IPS-11a (cell line): ENCODE measurements around the gene HSDL2.

Experiments used
- H3K4me3 ChIP-seq: one replicate; pipeline ENCODE4 v1.5.1; 2013; ENCODE audit warnings: low read depth, low read length, control low read depth

The HSDL2 gene

GRCh38 chr9:112443636-112444035 lies 63.7 kb downstream of the HSDL2 start:
- H3K4me3 ChIP-seq: no peak overlapping the region

DNA sequence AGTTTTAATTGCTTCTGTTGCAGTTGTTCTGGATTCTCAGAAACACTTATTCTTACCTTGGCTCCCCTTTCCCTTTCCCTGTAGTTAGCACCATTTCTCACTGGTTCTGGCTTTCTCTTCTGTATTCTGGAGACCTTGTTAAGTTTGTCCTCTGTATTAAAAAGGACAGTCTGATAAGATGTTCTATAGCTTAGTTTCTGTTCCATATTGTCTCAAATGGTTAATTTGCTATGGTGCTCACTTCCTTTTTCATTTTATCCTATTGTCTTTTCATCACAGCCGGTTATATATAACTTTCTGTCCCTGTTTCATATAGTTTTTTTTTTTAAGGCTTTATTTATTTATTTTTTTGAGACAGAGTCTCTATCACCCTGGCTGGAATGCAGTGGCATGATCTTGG lies 65.3 kb downstream of the HSDL2 start:
- H3K4me3 ChIP-seq: no peak overlapping the region

DNA sequence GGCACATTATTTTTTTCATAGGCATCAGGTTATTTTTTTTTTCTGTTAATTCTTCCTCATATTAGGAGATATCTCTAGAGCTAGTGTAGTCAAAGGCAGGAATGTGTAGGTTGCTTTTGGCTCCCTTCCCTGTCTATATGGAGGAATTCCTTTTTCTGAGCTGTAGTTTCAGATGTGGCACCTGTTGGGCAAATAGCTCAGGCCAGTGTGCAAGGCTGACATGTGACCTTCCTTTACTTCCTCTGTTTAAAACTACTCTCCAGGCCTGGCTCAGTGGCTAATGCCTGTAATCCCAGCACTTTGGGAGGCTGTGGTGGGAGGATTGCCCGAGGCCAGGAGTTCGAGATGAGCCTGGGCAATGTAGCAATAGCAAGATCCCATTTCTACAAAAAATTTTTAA lies 66.2 kb downstream of the HSDL2 start:
- no peak overlapping the region for H3K4me3 ChIP-seq

GRCh38 chr9:112446526-112446925 lies 66.6 kb downstream of the HSDL2 start:
- H3K4me3 ChIP-seq: no peak overlapping the region

DNA sequence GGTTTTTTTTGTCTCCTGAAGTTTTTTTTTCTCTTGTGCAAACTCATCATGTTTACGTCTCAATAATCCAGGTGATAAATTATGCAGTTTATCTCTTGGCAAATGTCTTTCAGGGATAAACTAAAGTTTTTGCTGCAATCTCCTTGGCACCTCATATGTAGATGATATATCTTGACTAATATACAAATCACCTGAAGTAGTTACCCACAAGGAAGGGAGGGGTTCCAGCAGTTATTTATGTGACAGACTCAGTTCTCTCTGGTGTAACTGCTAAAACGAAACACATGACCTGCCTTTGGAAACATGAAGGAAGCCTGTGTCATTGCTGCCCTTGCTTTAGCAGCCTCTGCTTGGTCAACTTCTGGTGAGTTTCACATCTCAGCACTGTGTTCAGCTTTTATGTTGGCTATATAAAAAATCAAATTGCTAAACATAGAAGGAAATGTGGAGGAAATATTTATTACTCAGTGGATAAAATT lies 67.4 kb downstream of the HSDL2 start:
- no peak overlapping the region for H3K4me3 ChIP-seq

DNA sequence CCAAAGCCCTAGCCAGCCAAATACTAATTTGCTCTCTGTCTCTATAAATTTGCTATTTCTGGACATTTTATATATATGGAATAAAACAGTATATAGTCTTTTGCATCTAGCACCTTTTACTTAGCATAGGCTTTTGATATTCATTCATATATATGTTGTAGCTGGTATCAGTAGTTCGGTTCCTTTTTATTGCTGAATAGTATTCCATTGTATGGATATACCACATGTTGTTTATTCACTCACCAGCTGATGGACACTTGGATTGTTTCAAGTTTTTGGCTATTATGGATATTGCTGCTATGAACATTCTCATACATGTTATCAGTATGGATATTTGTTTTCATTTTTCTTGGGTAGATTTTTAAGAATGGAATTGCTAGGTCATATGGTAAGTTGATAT lies 82.9 kb downstream of the HSDL2 start:
- H3K4me3 ChIP-seq: no peak overlapping the region

GRCh38 chr9:112465352-112465751 lies 85.4 kb downstream of the HSDL2 start:
- H3K4me3 ChIP-seq: no peak overlapping the region

- no peak overlapping the region for H3K4me3 ChIP-seq
These were observed 93.1 kb downstream of the HSDL2 start for GRCh38 chr9:112472996-112473395.

- no peak overlapping the region for H3K4me3 ChIP-seq
These were observed 94.1 kb downstream of the HSDL2 start for GRCh38 chr9:112473986-112474385.

- no peak overlapping the region for H3K4me3 ChIP-seq
These were observed 95.4 kb downstream of the HSDL2 start for GRCh38 chr9:112475318-112475717.

GRCh38 chr9:112477330-112477729 lies 97.4 kb downstream of the HSDL2 start:
- H3K4me3 ChIP-seq: no peak overlapping the region

- no peak overlapping the region for H3K4me3 ChIP-seq
These were observed 99.3 kb downstream of the HSDL2 start for GRCh38 chr9:112479221-112479620.

- H3K4me3 ChIP-seq: no peak overlapping the region
These were observed 104.7 kb downstream of the HSDL2 start for GRCh38 chr9:112484607-112485006.

- H3K4me3 ChIP-seq: peak overlapping the region; percentile 66
These were observed 105.7 kb downstream of the HSDL2 start for GRCh38 chr9:112485574-112485973.

GRCh38 chr9:112486221-112487007 lies 106.5 kb downstream of the HSDL2 start, which contains the start of gene KIAA1958:
TSS of gene KIAA1958 (plus strand) at chr9:112486827. CDS start at chr9:112574081, 87,254 bp downstream.
- peak within 1 kb of the TSS; percentile 84 for H3K4me3 ChIP-seq

DNA sequence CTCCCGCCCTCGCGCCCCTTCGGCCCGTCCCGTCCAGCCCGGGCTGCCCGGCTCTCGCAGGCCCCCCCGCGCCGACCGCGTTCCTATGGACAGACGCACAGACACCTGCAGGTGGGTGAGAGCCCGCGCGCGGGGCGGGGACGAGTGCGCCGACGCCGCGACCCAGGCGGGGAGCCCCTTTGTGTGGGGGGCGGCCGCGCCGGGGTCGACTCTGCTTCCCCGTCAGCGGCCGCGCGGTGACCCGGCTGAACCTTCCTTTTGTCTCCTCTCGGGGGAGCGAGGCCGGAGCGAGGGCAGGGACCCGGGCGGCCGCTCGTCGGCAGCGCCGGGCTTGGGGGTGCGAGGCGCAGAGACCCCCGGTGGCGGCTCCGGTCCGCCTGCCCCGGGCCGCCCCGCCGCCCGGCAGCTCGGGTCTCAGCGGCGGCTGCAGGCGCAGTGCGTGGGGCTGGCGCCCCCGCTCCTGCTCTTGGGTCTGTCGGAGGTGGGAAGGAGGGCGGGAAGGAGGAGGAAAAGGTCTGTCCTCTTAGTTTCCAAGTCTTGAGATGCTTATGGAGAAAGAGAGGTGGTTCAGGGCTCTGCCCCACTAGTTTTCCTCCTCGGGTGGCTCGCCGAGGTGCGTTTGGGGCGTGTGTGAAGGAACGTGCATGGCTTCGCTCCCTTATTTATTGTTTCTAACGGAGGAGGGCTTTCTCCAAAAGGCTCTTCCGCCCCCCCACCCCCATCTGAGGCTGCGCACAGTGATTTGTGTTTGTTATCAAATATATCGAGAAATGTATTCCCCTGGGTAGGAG lies 107.3 kb downstream of the HSDL2 start:
- H3K4me3 ChIP-seq: peak overlapping the region; percentile 84

- peak overlapping the region; percentile 84 for H3K4me3 ChIP-seq
These were observed 108.0 kb downstream of the HSDL2 start for GRCh38 chr9:112487799-112488340.

GRCh38 chr9:112489039-112489546 lies 109.2 kb downstream of the HSDL2 start:
- no peak overlapping the region for H3K4me3 ChIP-seq

- H3K4me3 ChIP-seq: no peak overlapping the region
These were observed 110.2 kb downstream of the HSDL2 start for GRCh38 chr9:112489876-112490666.

DNA sequence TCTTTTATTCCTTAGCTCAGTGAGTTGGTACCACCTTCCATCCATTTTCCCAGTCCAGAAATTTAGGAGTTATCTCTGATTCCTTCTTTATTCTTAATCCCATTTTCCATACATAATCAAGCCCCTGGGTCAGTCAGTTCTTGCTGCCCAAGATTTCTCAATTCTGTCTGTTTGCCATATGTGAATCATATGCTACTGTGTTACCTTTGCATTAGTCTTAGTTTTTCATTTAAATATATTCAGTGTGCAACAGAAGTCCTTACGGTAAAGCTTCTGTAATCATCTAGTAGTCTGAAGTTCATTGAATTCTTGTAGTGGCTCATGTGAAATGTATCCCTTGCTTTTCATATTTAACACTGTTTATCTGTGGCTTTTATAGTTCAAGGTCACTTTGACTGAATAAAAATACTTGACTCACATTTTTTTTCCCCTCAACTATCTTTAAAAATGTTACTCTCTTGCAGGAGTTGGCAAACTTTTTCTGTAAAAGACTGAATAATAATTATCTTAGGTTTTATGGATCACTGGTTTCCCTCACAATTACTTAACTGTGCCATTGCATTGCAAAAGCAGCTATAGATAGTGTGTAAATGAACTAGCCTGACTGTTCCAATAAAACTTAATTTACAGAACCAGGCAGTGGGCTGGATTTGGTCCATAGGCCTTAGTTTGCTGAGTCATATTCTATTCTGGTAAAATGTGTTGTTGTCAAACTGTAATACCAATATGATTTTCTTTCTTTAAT lies 113.7 kb downstream of the HSDL2 start:
- H3K4me3 ChIP-seq: no peak overlapping the region
